SJCRH30 (cell line): ENCODE measurements around the gene RREB1. TPM values are rescaled to one million over a fixed set of nuclear protein-coding genes. Genes with fewer than 3 reads are reported as not detected.

Experiments
- total RNA-seq: library from RNA; depleted of rRNA; stranded (reverse); fragments of >200 nt; shearing (Covaris generic); gene quantifications from 2 replicates; pipeline ENCODE4 v1.2.3, GENCODE V29; 2014; rRNA removed

RREB1 gene
- total RNA-seq, 1 experiment from 2014 or later = 12.3 TPM

Other genes starting within 250 kb of the RREB1 start
- gene SSR1, start 205.2 kb downstream of the RREB1 start, total RNA-seq = 50.2 and 52.1 TPM in 2 replicates